ENCODE data around the gene CD37. TPM values are rescaled to one million over a fixed set of nuclear protein-coding genes. Genes with fewer than 3 reads are reported as not detected.
"Not testable (repeated sequence)": the region's sequence is repeated elsewhere in the genome, so short reads cannot be mapped to it uniquely, and the experiment has no call there.

The CD37 gene
- polyA plus RNA-seq, 3 donors from 2014 or later = 104 to 179 (median 106) TPM

- Mint-ChIP-seq H3K4me3 (no peak overlapping the region), H3K9me3 (no peaks in the 10 kb centered on the region), H3K27me3 (ENCODE audit: low read depth in 3 of 3) (peaks cover 5 to 16% (median 15%) of the 10 kb centered on the region in 3 donors), H3K4me1 (peaks cover 6 to 11% of the 10 kb centered on the region in 2 donors), H3K36me3 (no peaks in the 10 kb centered on the region), H3K27ac (no peak overlapping the region)
- peak in 1 of 3 donors; percentile 20 for DNase-seq
Measured at GRCh38 chr19:49362929-49363267, 27.7 kb downstream of the CD37 start.

- H3K27ac Mint-ChIP-seq = no peak within 1 kb of the TSS
- H3K4me3 Mint-ChIP-seq = no peak within 1 kb of the TSS
Measured at GRCh38 chr19:49363268-49364082, 28.3 kb downstream of the CD37 start, which contains the start of gene DKKL1. DKKL1 (plus strand) TSS chr19:49363877; CDS start chr19:49363999, 122 bp downstream.

GRCh38 chr19:49364083-49364737 lies 29.0 kb downstream of the CD37 start:
- no peak overlapping the region for H3K27ac Mint-ChIP-seq
- no peak for DNase-seq
- peaks cover 2 to 15% (median 12%) of the 10 kb centered on the region in 3 donors for H3K27me3 Mint-ChIP-seq (ENCODE audit: low read depth in 3 of 3)
- H3K36me3 Mint-ChIP-seq = no peaks in the 10 kb centered on the region
- H3K4me1 Mint-ChIP-seq = peaks cover 6 to 11% of the 10 kb centered on the region in 2 donors
- H3K9me3 Mint-ChIP-seq = peaks cover 0 to 6% (median 3%) of the 10 kb centered on the region in 6 donors
- no peak overlapping the region for H3K4me3 Mint-ChIP-seq

More at GRCh38 chr19:49363268-49364082, 28.3 kb downstream of the CD37 start, which contains the start of gene DKKL1:
- Mint-ChIP-seq H3K4me1 (peaks cover 6 to 11% of the 10 kb centered on the region in 2 donors), H3K9me3 (no peaks in the 10 kb centered on the region), H3K36me3 (no peaks in the 10 kb centered on the region), H3K27me3 (ENCODE audit: low read depth in 3 of 3) (peaks cover 2 to 16% (median 15%) of the 10 kb centered on the region in 3 donors)
- DNase-seq = peak; percentile 56 to 65 (median 60)

GRCh38 chr19:49366110-49366509 lies 30.9 kb downstream of the CD37 start:
- peaks cover 4 to 9% (median 8%) of the 10 kb centered on the region in 3 donors for H3K27me3 Mint-ChIP-seq (ENCODE audit: low read depth in 3 of 3)
- peaks cover 0 to 16% (median 3%) of the 10 kb centered on the region in 6 donors for H3K9me3 Mint-ChIP-seq
- DNase-seq = no peak
- no peak overlapping the region for H3K4me3 Mint-ChIP-seq
- H3K4me1 Mint-ChIP-seq = peaks cover 3 to 11% of the 10 kb centered on the region in 2 donors
- H3K36me3 Mint-ChIP-seq = no peaks in the 10 kb centered on the region
- no peak overlapping the region for H3K27ac Mint-ChIP-seq

- no peak overlapping the region for H3K27ac Mint-ChIP-seq
- no peak overlapping the region for H3K4me3 Mint-ChIP-seq
- peaks cover 0 to 4% of the 10 kb centered on the region in 2 donors for H3K4me1 Mint-ChIP-seq
- peaks cover 2 to 9% (median 7%) of the 10 kb centered on the region in 3 donors for H3K27me3 Mint-ChIP-seq (ENCODE audit: low read depth in 3 of 3)
- H3K36me3 Mint-ChIP-seq = no peaks in the 10 kb centered on the region
- peaks cover 0 to 16% (median 3%) of the 10 kb centered on the region in 6 donors for H3K9me3 Mint-ChIP-seq
- DNase-seq = no peak
Measured at GRCh38 chr19:49368711-49369358, 33.6 kb downstream of the CD37 start.

- Mint-ChIP-seq H3K4me1 (no peaks in the 10 kb centered on the region), H3K36me3 (no peaks in the 10 kb centered on the region), H3K27ac (no peak overlapping the region), H3K27me3 (ENCODE audit: low read depth in 3 of 3) (peaks cover 2 to 3% (median 2%) of the 10 kb centered on the region in 3 donors), H3K4me3 (no peak overlapping the region), H3K9me3 (peaks cover 0 to 16% (median 3%) of the 10 kb centered on the region in 6 donors)
- DNase-seq = no peak
Measured at GRCh38 chr19:49371184-49371583, 36.0 kb downstream of the CD37 start.

- H3K27ac Mint-ChIP-seq; DNase-seq; H3K4me1 Mint-ChIP-seq; H3K36me3 Mint-ChIP-seq; H3K4me3 Mint-ChIP-seq; H3K27me3 Mint-ChIP-seq (ENCODE audit: low read depth in 3 of 3): not testable (repeated sequence)
- H3K9me3 Mint-ChIP-seq = peaks cover 0 to 16% (median 3%) of the 10 kb centered on the region in 6 donors
Measured at GRCh38 chr19:49373174-49373573, 38.0 kb downstream of the CD37 start.

GRCh38 chr19:49374665-49375434 lies 39.6 kb downstream of the CD37 start:
- Mint-ChIP-seq H3K27ac (peak overlapping the region in 1 of 6 donors; percentile 22), H3K4me3 (no peak overlapping the region), H3K9me3 (peaks cover 0 to 6% (median 0%) of the 10 kb centered on the region in 6 donors), H3K27me3 (ENCODE audit: low read depth in 3 of 3) (peaks cover 2% of the 10 kb centered on the region in 3 donors), H3K36me3 (no peaks in the 10 kb centered on the region), H3K4me1 (no peaks in the 10 kb centered on the region)
- no peak for DNase-seq

GRCh38 chr19:49378512-49378911 lies 43.3 kb downstream of the CD37 start:
- Mint-ChIP-seq H3K36me3 (peaks cover 0 to 8% (median 4%) of the 10 kb centered on the region in 3 donors), H3K27ac (no peak overlapping the region), H3K4me1 (no peaks in the 10 kb centered on the region), H3K27me3 (ENCODE audit: low read depth in 3 of 3) (peaks cover 0 to 5% (median 3%) of the 10 kb centered on the region in 3 donors), H3K9me3 (peaks cover 5 to 17% (median 8%) of the 10 kb centered on the region in 6 donors), H3K4me3 (no peak overlapping the region)
- no peak for DNase-seq

- H3K4me1 Mint-ChIP-seq = no peaks in the 10 kb centered on the region
- H3K36me3 Mint-ChIP-seq = peaks cover 0 to 8% (median 4%) of the 10 kb centered on the region in 3 donors
- DNase-seq = no peak
Measured at GRCh38 chr19:49380391-49380790, 45.2 kb downstream of the CD37 start.

GRCh38 chr19:49382639-49383038 lies 47.4 kb downstream of the CD37 start:
- peaks cover 5 to 17% (median 8%) of the 10 kb centered on the region in 6 donors for H3K9me3 Mint-ChIP-seq
- DNase-seq = no peak
- H3K4me1 Mint-ChIP-seq = peaks cover 0 to 6% of the 10 kb centered on the region in 2 donors
- peaks cover 0 to 8% (median 7%) of the 10 kb centered on the region in 3 donors for H3K27me3 Mint-ChIP-seq (ENCODE audit: low read depth in 3 of 3)
- H3K4me3 Mint-ChIP-seq = no peak overlapping the region
- peaks cover 0 to 8% (median 4%) of the 10 kb centered on the region in 3 donors for H3K36me3 Mint-ChIP-seq
- no peak overlapping the region for H3K27ac Mint-ChIP-seq

More at GRCh38 chr19:49380391-49380790, 45.2 kb downstream of the CD37 start:
- no peak overlapping the region for H3K4me3 Mint-ChIP-seq
- peaks cover 0 to 8% (median 7%) of the 10 kb centered on the region in 3 donors for H3K27me3 Mint-ChIP-seq (ENCODE audit: low read depth in 3 of 3)
- no peak overlapping the region for H3K27ac Mint-ChIP-seq
- H3K9me3 Mint-ChIP-seq = peaks cover 5 to 17% (median 8%) of the 10 kb centered on the region in 6 donors

- Mint-ChIP-seq H3K27ac (peak overlapping the region in 1 of 6 donors; percentile 1), H3K9me3 (peaks cover 5 to 17% (median 8%) of the 10 kb centered on the region in 6 donors), H3K36me3 (peaks cover 0 to 8% (median 4%) of the 10 kb centered on the region in 3 donors), H3K4me1 (peaks cover 4 to 15% of the 10 kb centered on the region in 2 donors), H3K27me3 (ENCODE audit: low read depth in 3 of 3) (peaks cover 4 to 12% (median 10%) of the 10 kb centered on the region in 3 donors), H3K4me3 (no peak overlapping the region)
- DNase-seq = no peak
Measured at GRCh38 chr19:49383599-49383998, 48.4 kb downstream of the CD37 start.

- peaks cover 18 to 34% of the 10 kb centered on the region in 2 donors for H3K4me1 Mint-ChIP-seq
- H3K4me3 Mint-ChIP-seq = peak within 1 kb of the TSS; percentile 46 to 74 (median 62)
- peak; percentile 79 to 90 (median 86) for DNase-seq
- H3K9me3 Mint-ChIP-seq = no peaks in the 10 kb centered on the region
- H3K27ac Mint-ChIP-seq = peak within 1 kb of the TSS in 5 of 6 donors; percentile 65 to 82 (median 79)
- H3K27me3 Mint-ChIP-seq (ENCODE audit: low read depth in 3 of 3) = peaks cover 7 to 18% (median 8%) of the 10 kb centered on the region in 3 donors
- H3K36me3 Mint-ChIP-seq = no peaks in the 10 kb centered on the region
Measured at GRCh38 chr19:49387936-49388372, 52.7 kb downstream of the CD37 start, which contains the start of gene KASH5. KASH5 (plus strand) TSS chr19:49388249; CDS start chr19:49390884, 2,635 bp downstream.
